ENCODE measurements around the gene SMC1B. TPM values are rescaled to one million over a fixed set of nuclear protein-coding genes. Genes with fewer than 3 reads are reported as not detected.

SMC1B gene
- total RNA-seq, 2 experiments from 2014 or later, result not detected

DNA sequence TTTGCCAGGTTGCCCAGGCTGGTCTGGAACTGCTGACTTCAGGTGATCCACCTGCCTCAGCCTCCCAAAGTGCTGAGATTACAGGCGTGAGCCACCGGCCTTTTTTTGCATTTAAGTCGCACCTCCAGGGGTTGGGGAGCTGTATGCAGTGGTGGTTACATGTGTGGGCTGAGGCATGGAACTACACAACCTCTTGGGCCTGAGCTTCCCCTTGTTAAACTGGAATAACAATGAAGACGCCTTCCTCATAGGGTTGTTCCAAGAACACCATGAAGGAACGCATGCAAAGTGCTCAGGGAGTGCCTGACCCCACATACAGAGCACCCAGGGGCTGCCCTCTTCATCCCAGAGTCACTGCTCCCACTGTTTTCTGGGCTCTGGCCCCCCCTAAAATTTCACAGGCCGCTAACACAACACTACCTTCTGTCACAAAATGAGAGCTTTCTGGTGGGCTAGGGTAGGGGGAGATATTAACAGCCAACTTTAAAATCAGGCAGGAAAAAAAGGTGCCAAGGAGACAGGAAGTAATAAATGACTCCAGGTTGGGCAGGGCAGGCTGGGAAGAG is 104.9 kb downstream of the SMC1B start:
- peak overlapping the region; percentile 85 for H3K4me3 Mint-ChIP-seq
- Histone ChIP-seq H3K9me3 (ENCODE audit: control insufficient read depth in 1 of 2, insufficient read depth in 1 of 2, low read length in 2 of 2) (no peaks in the 10 kb centered on the region), H3K27me3 (ENCODE audit: control insufficient read depth in 1 of 2, insufficient read depth in 2 of 2, low read length in 2 of 2) (no peaks in the 10 kb centered on the region), H3K4me1 (ENCODE audit: insufficient read depth, low read length) (peaks cover 44% of the 10 kb centered on the region), H3K36me3 (ENCODE audit: insufficient read depth, low read length) (peaks cover 5% of the 10 kb centered on the region), H3K27ac (ENCODE audit: low read depth in 1 of 2, low read length in 2 of 2) (peak overlapping the region in 1 of 2 donors; percentile 69), H3K4me3 (ENCODE audit: low read length) (peak overlapping the region; percentile 63)
- CTCF ChIA-PET, result interaction anchor here (0.9 to 1.3 kb wide), 2 partner anchors 9 to 40 kb away, joined by 3 read pairs; no protein-coding TSS in a partner anchor
- no peak for ATAC-seq (ENCODE audit: poor library complexity)
- H3K27ac Mint-ChIP-seq, result peak overlapping the region; percentile 95
- H3K36me3 Mint-ChIP-seq (ENCODE audit: low read depth), result peaks cover 24% of the 10 kb centered on the region
- no peak for DNase-seq
- H3K9me3 Mint-ChIP-seq, result no peaks in the 10 kb centered on the region
- POLR2A ChIA-PET, result interaction anchor here (0.8 to 2.6 kb wide), 4 partner anchors 8 to 15 kb away, joined by 3 to 24 read pairs (median 8); no protein-coding TSS in a partner anchor
- peaks cover 40% of the 10 kb centered on the region for H3K4me1 Mint-ChIP-seq (ENCODE audit: low read depth)
- intact Hi-C loops (cut with DNase I, micrococcal nuclease), result loop anchor here in 1 of 2 experiments (2.0 to 5.0 kb wide), 2 partner anchors 68 to 606 kb away; partner anchors contain the start of genes KIAA0930 and PRR5
- H3K27me3 Mint-ChIP-seq, result no peaks in the 10 kb centered on the region
- TF ChIP-seq, protein P1, sequence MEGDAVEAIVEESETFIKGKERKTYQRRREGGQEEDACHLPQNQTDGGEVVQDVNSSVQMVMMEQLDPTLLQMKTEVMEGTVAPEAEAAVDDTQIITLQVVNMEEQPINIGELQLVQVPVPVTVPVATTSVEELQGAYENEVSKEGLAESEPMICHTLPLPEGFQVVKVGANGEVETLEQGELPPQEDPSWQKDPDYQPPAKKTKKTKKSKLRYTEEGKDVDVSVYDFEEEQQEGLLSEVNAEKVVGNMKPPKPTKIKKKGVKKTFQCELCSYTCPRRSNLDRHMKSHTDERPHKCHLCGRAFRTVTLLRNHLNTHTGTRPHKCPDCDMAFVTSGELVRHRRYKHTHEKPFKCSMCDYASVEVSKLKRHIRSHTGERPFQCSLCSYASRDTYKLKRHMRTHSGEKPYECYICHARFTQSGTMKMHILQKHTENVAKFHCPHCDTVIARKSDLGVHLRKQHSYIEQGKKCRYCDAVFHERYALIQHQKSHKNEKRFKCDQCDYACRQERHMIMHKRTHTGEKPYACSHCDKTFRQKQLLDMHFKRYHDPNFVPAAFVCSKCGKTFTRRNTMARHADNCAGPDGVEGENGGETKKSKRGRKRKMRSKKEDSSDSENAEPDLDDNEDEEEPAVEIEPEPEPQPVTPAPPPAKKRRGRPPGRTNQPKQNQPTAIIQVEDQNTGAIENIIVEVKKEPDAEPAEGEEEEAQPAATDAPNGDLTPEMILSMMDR (IDR thresholded peaks at IDR 0.05), result no peak

DNA sequence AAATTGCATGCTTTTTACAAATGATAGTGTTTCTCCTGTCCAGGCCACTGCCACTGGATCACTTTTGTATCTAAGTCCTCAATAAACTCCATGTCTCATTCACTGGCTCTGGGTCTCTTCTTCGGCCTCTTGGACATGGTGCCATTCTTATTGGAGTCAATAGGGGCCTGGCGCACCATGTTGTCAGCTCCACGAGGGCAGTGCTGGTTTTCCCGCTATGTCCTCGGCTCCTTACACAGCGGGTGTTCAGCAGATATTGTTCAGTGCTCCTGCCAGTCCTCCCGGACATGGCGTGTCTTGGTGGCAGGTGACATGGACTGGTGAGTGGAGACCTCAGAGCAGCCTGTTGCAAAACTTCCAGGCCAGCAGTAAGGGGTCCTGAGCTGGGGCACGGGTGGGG is 107.3 kb downstream of the SMC1B start:
- H3K27ac ChIP-seq (ENCODE audit: low read depth in 1 of 2, low read length in 2 of 2), result no peak overlapping the region
- Mint-ChIP-seq H3K4me1 (ENCODE audit: low read depth) (peaks cover 20% of the 10 kb centered on the region), H3K27me3 (no peaks in the 10 kb centered on the region), H3K9me3 (no peaks in the 10 kb centered on the region), H3K27ac (no peak overlapping the region), H3K4me3 (no peak overlapping the region), H3K36me3 (ENCODE audit: low read depth) (peaks cover 7% of the 10 kb centered on the region)
- no peak overlapping the region for H3K4me3 ChIP-seq (ENCODE audit: low read length)
- TF ChIP-seq, protein P1 (IDR thresholded peaks at IDR 0.05), result no peak
- ChIA-PET POLR2A (interaction anchor here (1.5 kb wide), 1 partner anchor 12 kb away, joined by 5 read pairs; no protein-coding TSS in a partner anchor), CTCF (no interaction called here)
- no peak for DNase-seq
- no peaks in the 10 kb centered on the region for H3K36me3 ChIP-seq (ENCODE audit: insufficient read depth, low read length)
- H3K9me3 ChIP-seq (ENCODE audit: control insufficient read depth in 1 of 2, insufficient read depth in 1 of 2, low read length in 2 of 2), result no peaks in the 10 kb centered on the region
- ATAC-seq (ENCODE audit: poor library complexity), result no peak
- intact Hi-C loops (cut with DNase I, micrococcal nuclease), result loop anchor here in 1 of 2 experiments (5.0 kb wide), 1 partner anchor 604 kb away; the partner anchor contains the start of gene PRR5
- no peaks in the 10 kb centered on the region for H3K27me3 ChIP-seq (ENCODE audit: control insufficient read depth in 1 of 2, insufficient read depth in 2 of 2, low read length in 2 of 2)
- peaks cover 23% of the 10 kb centered on the region for H3K4me1 ChIP-seq (ENCODE audit: insufficient read depth, low read length)

DNA sequence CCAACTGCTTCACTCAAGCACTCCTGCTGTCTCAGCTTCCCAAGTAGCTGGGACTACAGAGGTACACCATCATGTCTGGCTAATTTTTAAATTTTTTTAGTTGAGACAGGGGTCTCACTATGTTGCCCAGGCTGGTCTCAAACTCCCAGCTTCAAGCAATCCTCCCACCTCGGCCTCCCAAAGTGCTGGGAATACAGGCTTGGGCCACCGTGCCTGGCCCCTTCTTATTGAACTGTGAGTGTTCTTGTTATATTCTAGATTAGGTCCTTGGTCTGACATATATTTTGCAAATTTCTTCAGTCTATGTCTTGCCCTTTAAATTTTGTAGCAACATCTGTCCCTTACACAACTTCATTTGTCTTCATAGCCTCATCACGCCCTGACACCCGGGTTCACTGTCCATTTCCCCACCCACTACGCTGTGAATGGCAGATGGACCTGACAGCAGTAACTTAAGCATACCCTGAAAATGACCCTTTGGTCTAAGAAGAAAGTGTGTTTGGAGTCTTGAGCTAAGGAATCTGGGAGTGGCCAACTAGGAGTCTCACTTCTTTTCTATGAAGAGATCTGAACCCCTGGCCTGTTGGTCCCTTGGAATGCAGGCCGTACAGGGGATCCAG is 107.8 kb downstream of the SMC1B start:
- no peaks in the 10 kb centered on the region for H3K27me3 Mint-ChIP-seq
- no peaks in the 10 kb centered on the region for H3K9me3 Mint-ChIP-seq
- CTCF ChIA-PET, result no interaction called here

More for the DNA sequence above, 107.8 kb downstream of the SMC1B start:
- no peak overlapping the region for H3K4me3 ChIP-seq (ENCODE audit: low read length)
- DNase-seq, result no peak
- no peaks in the 10 kb centered on the region for H3K9me3 ChIP-seq (ENCODE audit: control insufficient read depth in 1 of 2, insufficient read depth in 1 of 2, low read length in 2 of 2)
- no peaks in the 10 kb centered on the region for H3K27me3 ChIP-seq (ENCODE audit: control insufficient read depth in 1 of 2, insufficient read depth in 2 of 2, low read length in 2 of 2)
- ATAC-seq (ENCODE audit: poor library complexity), result no peak
- peaks cover 18% of the 10 kb centered on the region for H3K4me1 ChIP-seq (ENCODE audit: insufficient read depth, low read length)
- no peak overlapping the region for H3K4me3 Mint-ChIP-seq
- H3K4me1 Mint-ChIP-seq (ENCODE audit: low read depth), result peaks cover 14% of the 10 kb centered on the region
- TF ChIP-seq, protein P1 (IDR thresholded peaks at IDR 0.05), result no peak
- intact Hi-C loops (cut with DNase I, micrococcal nuclease), result loop anchor here in 1 of 2 experiments (5.0 kb wide), 1 partner anchor 603 kb away; the partner anchor contains the start of gene PRR5
- POLR2A ChIA-PET, result no interaction called here
- H3K36me3 ChIP-seq (ENCODE audit: insufficient read depth, low read length), result no peaks in the 10 kb centered on the region
- peaks cover 2% of the 10 kb centered on the region for H3K36me3 Mint-ChIP-seq (ENCODE audit: low read depth)
- H3K27ac Mint-ChIP-seq, result no peak overlapping the region
- H3K27ac ChIP-seq (ENCODE audit: low read depth in 1 of 2, low read length in 2 of 2), result no peak overlapping the region
